Neutrophil (primary cell): Measurements from ENCODE around the gene UVRAG.
"Not testable (repeated sequence)": the region's sequence is repeated elsewhere in the genome, so short reads cannot be mapped to it uniquely, and the experiment has no call there.

ENCODE experiments used
- H3K27ac ChIP-seq: fragments of 200-600 bp; sonication (generic); 2 replicates; pipeline ENCODE4 v1.5.1; 2016; ENCODE audit warnings: mild to moderate bottlenecking, moderate library complexity
- H3K27me3 ChIP-seq: fragments of 200-600 bp; sonication (generic); 2 replicates; pipeline ENCODE4 v1.6.0; 2016; ENCODE audit warnings: mild to moderate bottlenecking
- H3K36me3 ChIP-seq: fragments of 200-600 bp; sonication (generic); 2 replicates; pipeline ENCODE4 v1.5.1; 2017
- H3K4me1 ChIP-seq, 2 experiments: fragments of 200-600 bp in 1 of 2; sonication (generic) in 1 of 2; 1 replicate in 1 of 2; 2 replicates in 1 of 2; pipeline versions ENCODE4 v1.5.1 to v1.6.1; 2013 to 2016; ENCODE audit warnings: low read depth in 1 of 2, low read length in 1 of 2, mild to moderate bottlenecking in 1 of 2, moderate library complexity in 1 of 2; ENCODE audit not compliant: control insufficient read depth in 1 of 2, insufficient read depth in 1 of 2
- H3K4me3 ChIP-seq, 2 experiments: fragments of 200-600 bp in 1 of 2; sonication (generic) in 1 of 2; 1 replicate in 1 of 2; 2 replicates in 1 of 2; pipeline ENCODE4 v1.5.1; 2013 to 2016; ENCODE audit warnings: low read depth in 1 of 2, low read length in 1 of 2, mild to moderate bottlenecking in 1 of 2, moderate library complexity in 1 of 2
- H3K9me3 ChIP-seq: fragments of 200-600 bp; sonication (generic); 2 replicates; pipeline ENCODE4 v1.5.1; 2016
- CTCF ChIP-seq: fragments of 200-600 bp; sonication (generic); IDR thresholded peaks from 2 replicates; pipeline ENCODE4 v1.5.1; 2016; ENCODE audit warnings: antibody characterized with exemption

UVRAG gene

GRCh38 chr11:75869661-75870455, 54.8 kb downstream of the UVRAG start:
- no peak overlapping the region for H3K4me3 ChIP-seq
- no peaks in the 10 kb centered on the region for H3K9me3 ChIP-seq
- H3K4me1 ChIP-seq: peaks cover 23 to 33% of the 10 kb centered on the region in 2 experiments
- TF ChIP-seq CTCF: no peak
- H3K36me3 ChIP-seq: no peaks in the 10 kb centered on the region
- no peaks in the 10 kb centered on the region for H3K27me3 ChIP-seq
- H3K27ac ChIP-seq: no peak overlapping the region

- H3K27me3 ChIP-seq: no peaks in the 10 kb centered on the region
- TF ChIP-seq CTCF: no peak
- no peaks in the 10 kb centered on the region for H3K36me3 ChIP-seq
- peak overlapping the region; percentile 73 for H3K27ac ChIP-seq
- H3K4me1 ChIP-seq: peaks cover 16 to 26% of the 10 kb centered on the region in 2 experiments
- no peaks in the 10 kb centered on the region for H3K9me3 ChIP-seq
- H3K4me3 ChIP-seq: no peak overlapping the region
Measured at GRCh38 chr11:75872887-75873416, 57.9 kb downstream of the UVRAG start.

DNA sequence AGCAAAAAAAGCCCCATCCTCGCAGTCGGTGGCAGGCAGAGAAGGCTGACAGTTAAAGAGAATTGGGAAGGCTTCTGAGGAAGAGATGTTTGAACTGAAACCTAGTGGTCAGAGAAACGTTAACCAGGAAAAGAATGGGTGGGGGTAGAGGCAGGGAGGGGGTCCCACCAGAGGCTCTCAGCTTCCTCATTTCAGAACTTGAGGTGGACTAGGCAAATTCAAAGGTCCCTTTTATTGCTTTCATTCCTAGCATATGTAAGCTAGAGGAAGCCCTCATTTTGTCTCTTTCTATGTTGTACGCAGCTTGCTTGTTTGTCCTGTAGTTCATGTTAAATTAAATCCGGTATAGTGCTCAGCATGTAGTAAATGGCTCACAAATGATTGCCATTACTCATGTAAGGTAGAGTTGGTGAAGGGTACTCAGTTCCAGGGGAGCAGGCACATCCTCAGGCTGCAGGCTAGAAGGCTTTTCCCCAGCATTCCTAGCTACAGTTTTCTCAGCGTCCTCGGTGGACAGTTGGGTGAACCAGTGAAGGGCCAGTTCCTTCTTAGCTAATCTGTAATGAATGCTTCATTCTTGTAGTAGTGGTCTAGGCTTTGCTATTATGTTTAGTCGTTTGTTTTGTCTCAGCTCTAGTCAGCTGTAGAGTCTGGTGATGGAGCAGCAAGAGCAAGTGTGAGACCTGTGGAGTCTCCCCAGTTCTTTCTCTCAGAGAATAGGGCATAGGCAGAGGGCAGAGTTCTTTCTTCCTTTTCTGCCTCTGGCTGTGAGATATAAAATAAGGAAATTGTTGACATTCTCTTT, 58.6 kb downstream of the UVRAG start:
- peak overlapping the region; percentile 73 for H3K27ac ChIP-seq
- H3K27me3 ChIP-seq: no peaks in the 10 kb centered on the region
- H3K9me3 ChIP-seq: no peaks in the 10 kb centered on the region
- TF ChIP-seq CTCF: no peak
- no peaks in the 10 kb centered on the region for H3K36me3 ChIP-seq
- H3K4me1 ChIP-seq: peaks cover 16 to 26% of the 10 kb centered on the region in 2 experiments
- H3K4me3 ChIP-seq: no peak overlapping the region

DNA sequence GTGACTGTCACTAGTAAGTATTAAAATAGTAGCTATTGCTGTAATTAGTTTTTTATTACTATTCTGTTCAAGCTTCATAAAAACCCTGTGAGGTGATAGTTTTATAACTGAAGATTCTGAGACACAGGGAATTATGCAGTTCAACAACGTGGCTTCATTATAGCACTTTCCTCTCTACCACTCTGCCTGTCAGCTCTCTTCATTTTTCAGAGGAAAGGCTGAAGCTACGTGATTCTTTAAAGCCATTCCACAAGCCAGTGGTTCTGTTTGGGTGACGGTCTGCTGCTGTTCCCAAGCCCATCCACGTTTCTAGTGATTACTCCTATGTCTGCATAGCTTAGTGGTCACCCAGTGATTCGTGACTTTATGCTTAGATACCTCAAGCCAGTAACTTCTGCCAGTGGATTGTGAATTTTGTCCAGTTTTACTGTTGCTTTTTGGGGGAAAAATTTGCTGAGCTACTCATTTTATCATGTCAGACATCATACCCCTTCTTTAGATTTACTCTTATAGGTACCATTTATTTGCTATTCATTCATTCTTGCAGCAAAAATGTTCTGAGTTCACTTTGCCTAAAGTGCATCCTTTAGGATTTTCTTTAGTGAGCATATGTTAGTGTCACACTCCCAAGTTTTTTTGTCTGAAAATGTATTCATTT, 59.8 kb downstream of the UVRAG start:
- H3K27me3 ChIP-seq: no peaks in the 10 kb centered on the region
- H3K9me3 ChIP-seq: no peaks in the 10 kb centered on the region
- H3K27ac ChIP-seq: peak overlapping the region; percentile 73
- no peak for TF ChIP-seq CTCF
- H3K4me3 ChIP-seq: no peak overlapping the region
- peaks cover 16 to 25% of the 10 kb centered on the region in 2 experiments for H3K4me1 ChIP-seq
- no peaks in the 10 kb centered on the region for H3K36me3 ChIP-seq

DNA sequence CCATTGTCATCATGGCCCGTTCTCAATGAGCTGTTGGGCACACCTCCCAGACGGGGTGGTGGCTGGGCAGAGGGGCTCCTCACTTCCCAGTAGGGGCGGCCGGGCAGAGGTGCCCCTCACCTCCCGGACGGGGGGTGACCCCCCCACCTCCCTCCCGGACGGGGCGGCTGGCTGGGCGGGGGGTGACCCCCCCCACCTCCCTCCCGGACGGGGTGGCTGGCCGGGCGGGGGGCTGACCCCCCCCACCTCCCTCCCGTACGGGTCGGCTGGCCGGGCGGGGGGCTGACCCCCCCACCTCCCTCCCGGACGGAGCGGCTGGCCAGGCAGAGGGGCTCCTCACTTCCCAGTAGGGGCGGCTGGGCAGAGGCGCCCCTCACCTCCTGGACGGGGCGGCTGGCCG, 62.3 kb downstream of the UVRAG start:
- not testable (repeated sequence) for H3K4me3 ChIP-seq, H3K27ac ChIP-seq, H3K36me3 ChIP-seq, H3K9me3 ChIP-seq, H3K27me3 ChIP-seq
- peaks cover 14 to 22% of the 10 kb centered on the region in 2 experiments for H3K4me1 ChIP-seq

DNA sequence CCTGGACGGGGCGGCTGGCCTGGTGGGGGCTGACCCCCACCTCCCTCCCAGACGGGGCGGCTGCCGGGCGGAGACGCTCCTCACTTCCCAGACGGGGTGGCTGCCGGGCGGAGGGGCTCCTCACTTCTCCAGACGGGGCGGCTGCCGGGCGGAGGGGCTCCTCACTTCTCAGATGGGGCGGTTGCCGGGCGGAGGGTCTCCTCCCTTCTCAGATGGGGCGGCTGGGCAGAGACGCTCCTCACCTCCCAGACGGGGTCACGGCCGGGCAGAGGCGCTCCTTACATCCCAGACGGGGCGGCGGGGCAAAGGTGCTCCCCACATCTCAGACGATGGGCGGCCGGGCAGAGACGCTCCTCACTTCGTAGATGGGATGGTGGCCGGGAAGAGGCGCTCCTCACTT, 62.9 kb downstream of the UVRAG start:
- H3K27ac ChIP-seq, H3K27me3 ChIP-seq, H3K36me3 ChIP-seq, H3K9me3 ChIP-seq, H3K4me3 ChIP-seq: not testable (repeated sequence)
- H3K4me1 ChIP-seq: peaks cover 10 to 16% of the 10 kb centered on the region in 2 experiments
